H1 (cell line): ENCODE results near the gene FOXN3. TPM values are rescaled to one million over a fixed set of nuclear protein-coding genes. Genes with fewer than 3 reads are reported as not detected.

ENCODE experiments used
- CTCF ChIA-PET: fragments of 300-600 bp; sonication (Branson Sonifier 250); formaldehyde crosslinking; loops from one replicate; lab custom pipeline; 2021; ENCODE audit not compliant: partially characterized antibody; lab: Charles Lee
- POLR2A ChIA-PET: fragments of 300-600 bp; sonication (Branson Sonifier 250); formaldehyde crosslinking; loops from one replicate; lab custom pipeline; 2021; ENCODE audit warnings: inconsistent platforms; ENCODE audit not compliant: partially characterized antibody; lab: Charles Lee
- DNase-seq, 2 experiments: peaks; one replicate each; pipeline versions ENCODE4 v3.0.0 to v3.0.0-alpha.2; 2010 to 2022; ENCODE audit warnings: low spot score in 2 of 2, low read depth in 1 of 2, mixed read lengths in 1 of 2
- FAIRE-seq: peaks from 2 replicates; lab custom pipeline; 2011; peaks lifted over from hg19 to GRCh38; lab: Jason Lieb, UNC
- H2AFZ ChIP-seq: 2 replicates; pipeline ENCODE4 v1.8.1; 2012; ENCODE audit warnings: low read length, inconsistent platforms
- H2AK5ac ChIP-seq: 2 replicates; pipeline ENCODE4 v1.6.1; 2013; ENCODE audit warnings: low read depth, low read length
- H2BK120ac ChIP-seq: replicated peaks from 2 replicates; pipeline ENCODE3; 2013; ENCODE audit warnings: low read depth, low read length, inconsistent platforms
- H2BK12ac ChIP-seq: 2 replicates; pipeline ENCODE4 v1.6.1; 2013; ENCODE audit warnings: low read depth, low read length
- H2BK15ac ChIP-seq: 2 replicates; pipeline ENCODE4 v1.6.1; 2013; ENCODE audit warnings: low read length
- H2BK20ac ChIP-seq: 2 replicates; pipeline ENCODE4 v1.6.1; 2013; ENCODE audit warnings: low read length
- H2BK5ac ChIP-seq: 2 replicates; pipeline ENCODE4 v1.6.1; 2013; ENCODE audit warnings: low read depth, low read length
- H3K14ac ChIP-seq: 2 replicates; pipeline ENCODE4 v1.6.1; 2013; ENCODE audit warnings: inconsistent platforms; ENCODE audit not compliant: insufficient read length
- H3K18ac ChIP-seq: 2 replicates; pipeline ENCODE4 v1.6.1; 2013; ENCODE audit warnings: low read length; ENCODE audit errors: extremely low read depth
- H3K23ac ChIP-seq: 2 replicates; pipeline ENCODE4 v1.6.1; 2013; ENCODE audit warnings: inconsistent platforms; ENCODE audit not compliant: insufficient read length
- H3K23me2 ChIP-seq: 2 replicates; pipeline ENCODE4 v1.6.1; 2013; ENCODE audit warnings: low read depth, low read length
- H3K27ac ChIP-seq: 2 replicates; pipeline ENCODE4 v1.6.1; 2011; ENCODE audit warnings: low read depth, low read length, inconsistent platforms
- H3K27me3 ChIP-seq, 4 experiments: replicated peaks in 1 of 4; 1 replicate in 1 of 4; 2 replicates in 3 of 4; pipeline versions ENCODE4 v1.6.1 to v1.8.1; 2011 to 2013; ENCODE audit warnings: low read length in 3 of 4, mild to moderate bottlenecking in 3 of 4, inconsistent platforms in 2 of 4, mixed read lengths in 2 of 4, moderate library complexity in 1 of 4; ENCODE audit not compliant: control insufficient read depth in 3 of 4, insufficient read depth in 3 of 4; ENCODE audit errors: extremely low read depth in 1 of 4
- H3K36me3 ChIP-seq, 4 experiments: 2 replicates each; pipeline versions ENCODE4 v1.6.1 to v1.8.1; 2011 to 2013; ENCODE audit warnings: mild to moderate bottlenecking in 4 of 4, low read length in 3 of 4, moderate library complexity in 2 of 4, control low read depth in 1 of 4, inconsistent platforms in 1 of 4; ENCODE audit not compliant: insufficient read depth in 4 of 4, control insufficient read depth in 2 of 4
- H3K4ac ChIP-seq: replicated peaks from 2 replicates; pipeline ENCODE3; 2013; ENCODE audit warnings: low read length, low read depth, mixed read lengths, inconsistent platforms; ENCODE audit not compliant: insufficient read length
- H3K4me1 ChIP-seq, 4 experiments: replicated peaks in 1 of 4; 1 replicate in 1 of 4; 2 replicates in 3 of 4; pipeline versions ENCODE4 v1.6.1 to v1.8.1; 2011 to 2013; ENCODE audit warnings: low read length in 3 of 4, inconsistent platforms in 2 of 4, mixed read lengths in 1 of 4; ENCODE audit not compliant: insufficient read depth in 4 of 4, control insufficient read depth in 3 of 4
- H3K4me2 ChIP-seq, 2 experiments: 2 replicates each; pipeline versions ENCODE4 v1.6.1 to v1.8.1; 2011 to 2013; ENCODE audit warnings: low read depth in 2 of 2, low read length in 2 of 2, control low read depth in 1 of 2, inconsistent platforms in 1 of 2, mild to moderate bottlenecking in 1 of 2; ENCODE audit not compliant: insufficient read depth in 1 of 2
- H3K4me3 ChIP-seq, 4 experiments: fragments of 200-600, 300-600 bp in 1 of 4; sonication (generic), shearing (Covaris generic), sonication (Bioruptor Twin) in 1 of 4; 2 replicates each; pipeline versions ENCODE4 v1.5.1 to v1.8.1; 2011 to 2016; ENCODE audit warnings: low read length in 4 of 4, low read depth in 3 of 4, control low read depth in 2 of 4, inconsistent platforms in 2 of 4, mild to moderate bottlenecking in 2 of 4, mixed read lengths in 1 of 4, moderate library complexity in 1 of 4; ENCODE audit not compliant: insufficient read depth in 2 of 4; ENCODE audit errors: extremely low read depth in 1 of 4
- H3K56ac ChIP-seq: replicated peaks from 2 replicates; pipeline ENCODE3; 2013; ENCODE audit warnings: low read depth, mild to moderate bottlenecking, mixed read lengths, low read length, inconsistent platforms; ENCODE audit not compliant: insufficient read length
- H3K79me1 ChIP-seq: 2 replicates; pipeline ENCODE4 v1.6.1; 2013; ENCODE audit warnings: low read depth, low read length, control low read depth
- H3K79me2 ChIP-seq, 2 experiments: 2 replicates each; pipeline versions ENCODE4 v1.6.1 to v1.8.1; 2012 to 2013; ENCODE audit warnings: low read length in 2 of 2, mild to moderate bottlenecking in 2 of 2, inconsistent platforms in 1 of 2; ENCODE audit not compliant: insufficient read depth in 2 of 2, control insufficient read depth in 1 of 2
- H3K9ac ChIP-seq, 4 experiments: replicated peaks in 1 of 4; 1 replicate in 1 of 4; 2 replicates in 3 of 4; pipeline versions ENCODE4 v1.6.1 to v1.8.1; 2011 to 2013; ENCODE audit warnings: low read depth in 3 of 4, low read length in 3 of 4, control low read depth in 2 of 4, mild to moderate bottlenecking in 2 of 4, moderate library complexity in 2 of 4, inconsistent platforms in 1 of 4; ENCODE audit errors: extremely low read depth in 1 of 4
- H3K9me3 ChIP-seq, 2 experiments: 2 replicates each; pipeline versions ENCODE4 v1.6.1 to v1.8.1; 2012 to 2013; ENCODE audit warnings: mild to moderate bottlenecking in 2 of 2, moderate library complexity in 2 of 2, control low read depth in 1 of 2, inconsistent platforms in 1 of 2, low read depth in 1 of 2, low read length in 1 of 2, mixed read lengths in 1 of 2; ENCODE audit not compliant: insufficient read depth in 2 of 2
- H4K20me1 ChIP-seq, 2 experiments: replicated peaks in 1 of 2; 2 replicates each; pipeline versions ENCODE3 to v1.8.1; 2011 to 2013; ENCODE audit warnings: inconsistent platforms in 2 of 2, low read length in 2 of 2, mild to moderate bottlenecking in 1 of 2; ENCODE audit not compliant: insufficient read depth in 2 of 2, control insufficient read depth in 1 of 2
- H4K5ac ChIP-seq: 2 replicates; pipeline ENCODE4 v1.6.1; 2013; ENCODE audit warnings: low read length, low read depth, mixed read lengths, inconsistent platforms; ENCODE audit not compliant: insufficient read length
- H4K8ac ChIP-seq: 2 replicates; pipeline ENCODE4 v1.8.0; 2013; ENCODE audit warnings: mild to moderate bottlenecking, moderate library complexity, low read length, inconsistent platforms; ENCODE audit not compliant: insufficient read depth; ENCODE audit errors: extremely low read depth
- H4K91ac ChIP-seq: replicated peaks from 2 replicates; pipeline ENCODE3; 2013; ENCODE audit warnings: low read length, mixed read lengths, inconsistent platforms; ENCODE audit not compliant: insufficient read length
- CHD2 ChIP-seq: IDR thresholded peaks from 2 replicates; pipeline ENCODE4 v1.6.1; 2012; ENCODE audit warnings: low read length, improper control_type of control experiment
- E2F6 ChIP-seq: IDR thresholded peaks from 2 replicates; pipeline ENCODE4 v1.6.1; 2012; ENCODE audit warnings: inconsistent platforms
- HDAC2 ChIP-seq, 2 experiments: fragments of 300-600 bp in 1 of 2; sonication (generic) in 1 of 2; IDR thresholded peaks; 2 replicates each; pipeline ENCODE4 v1.6.1; 2011 to 2012; ENCODE audit warnings: low read depth in 2 of 2, low read length in 2 of 2, mild to moderate bottlenecking in 2 of 2, moderate library complexity in 2 of 2, borderline replicate concordance in 1 of 2, inconsistent platforms in 1 of 2
- KDM1A ChIP-seq: fragments of 200-600, 300-600 bp; sonication (generic); IDR thresholded peaks from 2 replicates; pipeline ENCODE4 v1.7.1; 2016; ENCODE audit warnings: mild to moderate bottlenecking, low read length, borderline replicate concordance
- POLR2A ChIP-seq, 2 experiments: IDR thresholded peaks; 1 replicate in 1 of 2; 2 replicates in 1 of 2; pipeline ENCODE4 v1.6.1; 2011; ENCODE audit warnings: low read depth in 2 of 2, low read length in 2 of 2, mild to moderate bottlenecking in 2 of 2; ENCODE audit errors: control extremely low read depth in 1 of 2
- POU5F1 ChIP-seq: IDR thresholded peaks from 2 replicates; pipeline ENCODE4 v1.6.1; 2011; ENCODE audit warnings: low read depth, mild to moderate bottlenecking, low read length, moderate library complexity
- RAD21 ChIP-seq, 2 experiments: IDR thresholded peaks in 1 of 2; conservative IDR thresholded peaks in 1 of 2; 2 replicates each; pipeline ENCODE4 v1.6.1; 2011; ENCODE audit warnings: low read depth in 2 of 2, low read length in 2 of 2, improper control_type of control experiment in 1 of 2, inconsistent platforms in 1 of 2, mild to moderate bottlenecking in 1 of 2, moderate library complexity in 1 of 2
- RFX5 ChIP-seq: IDR thresholded peaks from 2 replicates; pipeline ENCODE4 v1.6.1; 2011; ENCODE audit warnings: low read depth, low read length, improper control_type of control experiment, borderline replicate concordance
- RXRA ChIP-seq: IDR thresholded peaks from 2 replicates; pipeline ENCODE4 v1.6.1; 2011; ENCODE audit warnings: low read depth, mild to moderate bottlenecking, low read length, moderate library complexity; ENCODE audit not compliant: insufficient read depth
- SIN3A ChIP-seq, 2 experiments: IDR thresholded peaks in 1 of 2; conservative IDR thresholded peaks in 1 of 2; 2 replicates each; pipeline ENCODE4 v1.6.1; 2011 to 2012; ENCODE audit warnings: low read length in 2 of 2, improper control_type of control experiment in 1 of 2, low read depth in 1 of 2, mild to moderate bottlenecking in 1 of 2
- SIX5 ChIP-seq: IDR thresholded peaks from 2 replicates; pipeline ENCODE4 v1.6.1; 2011; ENCODE audit warnings: mild to moderate bottlenecking, low read depth, low read length
- SRF ChIP-seq: IDR thresholded peaks from 2 replicates; pipeline ENCODE4 v1.6.1; 2011; ENCODE audit warnings: mild to moderate bottlenecking, low read depth, low read length, moderate library complexity
- TEAD4 ChIP-seq: IDR thresholded peaks from 2 replicates; pipeline ENCODE4 v1.6.1; 2012; ENCODE audit warnings: low read depth, low read length, inconsistent platforms, mixed read lengths
- WGBS, 2 experiments: shearing (Covaris generic) in 1 of 2; methylation state at CpG; one replicate each; pipeline versions ENCODE4 v1.1.6 to v1.1.7; 2013 to 2015; ENCODE audit warnings: low lambda C conversion rate in 2 of 2, mixed read lengths in 2 of 2, inconsistent platforms in 1 of 2, low coverage in 1 of 2, missing lambda C conversion rate in 1 of 2; ENCODE audit not compliant: insufficient replicate concordance in 2 of 2, insufficient coverage in 1 of 2, insufficient read length in 1 of 2; ENCODE audit errors: extremely low coverage in 1 of 2, missing lambda C conversion rate in 1 of 2; 5-methylcytosine and 5-hydroxymethylcytosine counted together
- polyA plus RNA-seq, 7 experiments: library from polyadenylated mRNA; depleted of rRNA in 3 of 7; stranded (reverse) in 5 of 7; unstranded in 2 of 7; fragments of >200 nt in 5 of 7; fragments of 200-250 nt in 2 of 7; gene quantifications; 1 replicate in 5 of 7; 2 replicates in 1 of 7; 4 replicates in 1 of 7; pipeline versions ENCODE4 v1.2.1 to v1.2.3, GENCODE V29; 2011 to 2013; ENCODE audit warnings: missing spikeins in 2 of 7, mixed read lengths in 2 of 7
- total RNA-seq: library from RNA; stranded (reverse); fragmentation: NEBNext Ultra II Directional; extraction: Animal tissue kit (Norgen Biotek cat#: 25700); gene quantifications from 2 replicates; pipeline ENCODE4 v1.2.1, GENCODE V29; 2021

FOXN3 gene
- total and polyA plus RNA-seq, 2 of the 8 experiments (the other 6 are each of a cell fraction or from before 2014, with no cell fraction given), result 52.6 to 178 TPM

- Histone ChIP-seq H4K91ac (no peak overlapping the region), H4K5ac (no peak overlapping the region), H3K79me2 (no peaks in the 10 kb centered on the region), H3K4ac (no peak overlapping the region), H3K23ac (no peak overlapping the region), H4K8ac (no peak overlapping the region; the same call in 1 of the 2 replicates), H3K9me3 (no peaks in the 10 kb centered on the region), H2BK15ac (no peak overlapping the region), H3K27ac (no peak overlapping the region), H3K4me3 (no peak overlapping the region), H3K14ac (no peak overlapping the region), H3K23me2 (no peaks in the 10 kb centered on the region; the same call in 1 of the 2 replicates), H2BK12ac (no peak overlapping the region), H2BK20ac (no peak overlapping the region), H2BK5ac (no peak overlapping the region), H3K27me3 (no peaks in the 10 kb centered on the region; a peak in 1 of 7 replicates), H3K18ac (no peak overlapping the region), H3K4me2 (no peak overlapping the region), H2BK120ac (no peak overlapping the region), H3K4me1 (peaks cover 5 to 14% (median 9%) of the 10 kb centered on the region in 4 experiments; a peak in 5 of 7 replicates), H3K9ac (no peak overlapping the region), H3K36me3 (no peaks in the 10 kb centered on the region), H4K20me1 (no peaks in the 10 kb centered on the region), H3K56ac (no peak overlapping the region), H2AK5ac (no peak overlapping the region), H3K79me1 (no peaks in the 10 kb centered on the region), H2AFZ (no peak overlapping the region)
- 85% methylated on average over 5 of the region's 5 CpGs; no CpG with 5 or more reads in 1 of the 2 experiments for WGBS, 2 experiments
- FAIRE-seq, result no peak
- CTCF ChIA-PET, result interaction anchor here (1.0 to 1.2 kb wide), 3 partner anchors 38 to 264 kb away, joined by 3 to 5 read pairs (median 3); no protein-coding TSS in a partner anchor
- POLR2A ChIA-PET, result no interaction called here
- no peak for DNase-seq
- TF ChIP-seq TEAD4, result no peak
- TF ChIP-seq HDAC2 (IDR thresholded peaks at IDR 0.05; ENCODE audit: borderline replicate concordance in 1 of 2, low read depth in 2 of 2, low read length in 2 of 2), result no peak
- TF ChIP-seq E2F6, result no peak
- TF ChIP-seq RXRA, result no peak
- TF ChIP-seq SIX5, result no peak
- TF ChIP-seq RAD21 (IDR thresholded peaks at IDR 0.05 in 1 of 2, conservative IDR thresholded peaks at IDR 0.05 in 1 of 2; ENCODE audit: low read depth in 2 of 2, low read length in 2 of 2), result no peak
- TF ChIP-seq POLR2A (IDR thresholded peaks at IDR 0.05; ENCODE audit: control extremely low read depth in 1 of 2, low read depth in 2 of 2, low read length in 2 of 2), result no peak
- TF ChIP-seq SIN3A (conservative IDR thresholded peaks at IDR 0.05 in 1 of 2, IDR thresholded peaks at IDR 0.05 in 1 of 2; ENCODE audit: low read depth in 1 of 2, low read length in 2 of 2), result no peak
- TF ChIP-seq POU5F1, result no peak
- no peak for TF ChIP-seq RFX5
- TF ChIP-seq SRF, result no peak
- no peak for TF ChIP-seq KDM1A
- no peak for TF ChIP-seq CHD2
These were observed 274.7 kb downstream of the FOXN3 start for GRCh38 chr14:89142366-89142765.
